Natural killer cell treated with Interleukin-12 subunit alpha and Interleukin-12 subunit beta and Interleukin-15 and Interleukin-18, amount 100 ng/mL, for 72 hours (primary cell): Measurements from ENCODE around the gene SESN2. TPM values are rescaled to one million over a fixed set of nuclear protein-coding genes. Genes with fewer than 3 reads are reported as not detected.
A peak's percentile ranks its signal among the peaks of the same experiment; 100 is the strongest.

ENCODE experiments used
- ATAC-seq, 2 donors: fragments of 150-1000 bp; cut with Tn5 transposase in 1 of 2; sonication (Bioruptor Pico), chemical (Tn5 transposase) in 1 of 2; 2 replicates each; pipeline ENCODE4 v1.10.0; 2021
- DNase-seq: peaks from one replicate; pipeline ENCODE4 v3.0.0; 2022; ENCODE audit warnings: low spot score
- H3K27ac Mint-ChIP-seq, 2 donors: 1 replicate in 1 of 2; 2 replicates in 1 of 2; pipeline ENCODE4 v1.8.0; 2022; ENCODE audit warnings: mixed read lengths in 2 of 2, mild to moderate bottlenecking in 1 of 2, moderate library complexity in 1 of 2
- H3K27me3 Mint-ChIP-seq, 2 donors: 1 replicate in 1 of 2; 2 replicates in 1 of 2; pipeline ENCODE4 v1.8.0; 2022; ENCODE audit warnings: mixed read lengths in 2 of 2
- H3K36me3 Mint-ChIP-seq: one replicate; pipeline ENCODE4 v1.8.0; 2022; ENCODE audit warnings: mixed read lengths
- H3K4me1 Mint-ChIP-seq, 2 donors: 1 replicate in 1 of 2; 2 replicates in 1 of 2; pipeline ENCODE4 v1.8.0; 2022; ENCODE audit warnings: low read depth in 2 of 2, mixed read lengths in 2 of 2, mild to moderate bottlenecking in 1 of 2
- H3K4me3 Mint-ChIP-seq: one replicate; pipeline ENCODE4 v1.8.0; 2022; ENCODE audit warnings: mixed read lengths
- H3K9me3 Mint-ChIP-seq: 2 replicates; pipeline ENCODE4 v1.8.0; 2022; ENCODE audit warnings: mixed read lengths
- total RNA-seq, 2 donors: library from RNA; stranded (reverse); gene quantifications; one replicate each; pipeline ENCODE4 v1.2.3, GENCODE V29; 2022

Gene SESN2, protein sequence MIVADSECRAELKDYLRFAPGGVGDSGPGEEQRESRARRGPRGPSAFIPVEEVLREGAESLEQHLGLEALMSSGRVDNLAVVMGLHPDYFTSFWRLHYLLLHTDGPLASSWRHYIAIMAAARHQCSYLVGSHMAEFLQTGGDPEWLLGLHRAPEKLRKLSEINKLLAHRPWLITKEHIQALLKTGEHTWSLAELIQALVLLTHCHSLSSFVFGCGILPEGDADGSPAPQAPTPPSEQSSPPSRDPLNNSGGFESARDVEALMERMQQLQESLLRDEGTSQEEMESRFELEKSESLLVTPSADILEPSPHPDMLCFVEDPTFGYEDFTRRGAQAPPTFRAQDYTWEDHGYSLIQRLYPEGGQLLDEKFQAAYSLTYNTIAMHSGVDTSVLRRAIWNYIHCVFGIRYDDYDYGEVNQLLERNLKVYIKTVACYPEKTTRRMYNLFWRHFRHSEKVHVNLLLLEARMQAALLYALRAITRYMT
- 10 to 100 TPM; 26.4 to 36.1 TPM for total RNA-seq

DNA sequence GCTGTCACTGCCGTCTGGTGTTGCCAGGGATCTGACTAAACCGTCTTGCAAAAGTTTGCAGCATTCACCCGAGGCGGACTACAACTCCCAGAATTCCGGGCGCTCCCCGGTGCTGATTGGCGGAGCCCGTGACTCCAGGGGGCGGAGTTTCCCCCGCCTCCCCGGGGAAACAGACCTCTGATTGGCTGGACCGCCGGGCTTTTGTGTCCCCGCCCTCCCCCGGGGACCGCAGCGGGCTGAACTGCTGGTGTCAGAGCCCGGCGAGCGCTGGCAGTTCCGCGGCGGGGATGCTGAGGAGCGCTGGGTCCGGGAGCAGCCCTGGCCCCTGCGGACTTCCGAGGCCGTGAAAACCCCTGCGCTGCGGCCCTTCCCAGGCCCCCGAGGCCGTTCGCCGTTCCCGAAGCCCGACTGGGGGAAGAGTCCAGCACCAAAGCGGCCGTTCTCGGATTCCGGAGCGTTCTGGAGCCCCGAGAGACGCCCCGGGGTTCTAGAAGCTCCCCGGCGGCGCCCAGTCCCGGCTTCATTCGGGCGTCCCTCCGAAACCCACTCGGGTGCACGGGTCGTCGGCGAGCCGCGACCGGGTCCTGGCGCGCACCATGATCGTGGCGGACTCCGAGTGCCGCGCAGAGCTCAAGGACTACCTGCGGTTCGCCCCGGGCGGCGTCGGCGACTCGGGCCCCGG lies at the start of gene SESN2:
Gene SESN2 (plus strand): TSS at position 267 of the 682 bp plus-strand sequence. CDS start 330 bp downstream, at position 597.
- Mint-ChIP-seq H3K36me3 (no peaks in the 10 kb centered on the region), H3K27me3 (no peaks in the 10 kb centered on the region), H3K4me3 (peak within 1 kb of the TSS; percentile 79), H3K27ac (peak within 1 kb of the TSS; percentile 89 to 97), H3K9me3 (no peaks in the 10 kb centered on the region), H3K4me1 (peaks cover 31 to 34% of the 10 kb centered on the region in 2 donors)
- ATAC-seq, result peak; percentile 98
- DNase-seq, result peak; percentile 100

DNA sequence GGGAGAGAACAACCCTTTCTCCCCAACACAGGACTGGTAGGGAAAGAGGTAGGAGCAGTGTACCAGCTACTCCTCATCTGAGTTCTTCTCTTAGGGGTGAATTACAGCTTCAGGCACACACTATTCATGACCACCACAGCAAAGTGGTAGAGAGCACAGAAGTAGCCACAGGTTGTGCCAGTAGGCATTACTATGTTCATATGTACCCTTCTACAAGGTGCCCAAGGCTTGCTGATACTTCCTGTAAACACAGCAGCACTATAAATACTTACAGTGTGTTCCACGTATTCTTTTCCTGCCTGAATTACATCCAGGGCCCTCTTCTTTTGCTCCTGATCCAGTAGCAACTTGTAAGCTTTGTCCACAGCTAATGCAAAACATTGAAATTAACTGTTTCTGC lies 49.6 kb upstream of the SESN2 start:
- H3K27me3 Mint-ChIP-seq, result no peaks in the 10 kb centered on the region
- H3K4me3 Mint-ChIP-seq, result no peak overlapping the region
- H3K27ac Mint-ChIP-seq, result peak overlapping the region; percentile 46 to 91
- H3K36me3 Mint-ChIP-seq, result peaks cover 13% of the 10 kb centered on the region
- DNase-seq, result no peak
- no peaks in the 10 kb centered on the region for H3K9me3 Mint-ChIP-seq
- H3K4me1 Mint-ChIP-seq, result peaks cover 14 to 15% of the 10 kb centered on the region in 2 donors
- ATAC-seq, result no peak

DNA sequence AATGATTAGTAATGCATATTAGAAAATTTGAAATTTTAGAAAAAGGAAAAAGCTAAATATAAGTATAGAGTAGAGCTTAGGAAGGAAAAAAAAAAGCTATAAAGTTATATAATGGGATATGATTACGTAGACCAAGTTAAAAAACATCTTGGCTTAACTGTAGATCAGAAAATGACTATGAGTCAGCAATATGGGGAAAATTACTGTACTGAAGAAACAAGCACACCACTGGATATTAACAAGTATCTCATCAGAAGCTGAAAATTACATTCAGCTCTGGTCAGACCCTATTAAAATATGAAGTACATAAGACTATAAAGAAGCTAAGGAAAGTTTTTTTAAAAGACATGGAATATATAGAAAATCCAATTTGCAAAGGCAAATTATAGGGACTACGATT lies 46.0 kb upstream of the SESN2 start:
- no peak overlapping the region for H3K27ac Mint-ChIP-seq
- DNase-seq (no peak), ATAC-seq (no peak)
- peaks cover 12 to 14% of the 10 kb centered on the region in 2 donors for H3K4me1 Mint-ChIP-seq
- H3K27me3 Mint-ChIP-seq, result no peaks in the 10 kb centered on the region
- H3K9me3 Mint-ChIP-seq, result no peaks in the 10 kb centered on the region
- H3K4me3 Mint-ChIP-seq, result no peak overlapping the region
- peaks cover 9% of the 10 kb centered on the region for H3K36me3 Mint-ChIP-seq

GRCh38 chr1:28229089-28229488 lies 30.2 kb upstream of the SESN2 start:
- peaks cover 11 to 17% of the 10 kb centered on the region in 2 donors for H3K4me1 Mint-ChIP-seq
- ATAC-seq (no peak), DNase-seq (no peak)
- H3K27me3 Mint-ChIP-seq, result no peaks in the 10 kb centered on the region
- H3K36me3 Mint-ChIP-seq, result peaks cover 24% of the 10 kb centered on the region
- H3K27ac Mint-ChIP-seq, result no peak overlapping the region
- no peaks in the 10 kb centered on the region for H3K9me3 Mint-ChIP-seq
- H3K4me3 Mint-ChIP-seq, result no peak overlapping the region

DNA sequence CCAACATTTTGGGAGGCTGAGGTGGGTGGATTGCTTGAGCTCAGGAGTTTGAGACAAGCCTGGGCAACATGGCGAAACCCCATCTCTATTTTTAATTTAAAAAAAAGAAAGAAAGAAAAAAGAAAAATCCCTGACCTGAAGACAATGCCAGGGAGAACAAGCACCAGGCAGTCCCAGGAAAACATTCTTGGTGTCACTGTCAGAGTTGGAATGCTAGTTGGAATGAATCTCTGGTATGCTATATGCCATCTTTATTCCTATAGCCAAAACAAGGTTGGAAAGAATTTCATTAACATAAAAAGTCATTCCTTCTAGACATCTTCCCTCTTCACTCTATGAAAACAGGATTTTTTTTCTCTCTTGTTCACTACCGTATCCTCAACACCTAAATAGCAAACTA lies 29.3 kb upstream of the SESN2 start:
- H3K36me3 Mint-ChIP-seq, result peaks cover 21% of the 10 kb centered on the region
- H3K27me3 Mint-ChIP-seq, result no peaks in the 10 kb centered on the region
- H3K4me1 Mint-ChIP-seq, result peaks cover 11 to 17% of the 10 kb centered on the region in 2 donors
- H3K27ac Mint-ChIP-seq, result no peak overlapping the region
- H3K9me3 Mint-ChIP-seq, result no peaks in the 10 kb centered on the region
- DNase-seq, result no peak
- ATAC-seq, result no peak
- peak overlapping the region; percentile 38 for H3K4me3 Mint-ChIP-seq

DNA sequence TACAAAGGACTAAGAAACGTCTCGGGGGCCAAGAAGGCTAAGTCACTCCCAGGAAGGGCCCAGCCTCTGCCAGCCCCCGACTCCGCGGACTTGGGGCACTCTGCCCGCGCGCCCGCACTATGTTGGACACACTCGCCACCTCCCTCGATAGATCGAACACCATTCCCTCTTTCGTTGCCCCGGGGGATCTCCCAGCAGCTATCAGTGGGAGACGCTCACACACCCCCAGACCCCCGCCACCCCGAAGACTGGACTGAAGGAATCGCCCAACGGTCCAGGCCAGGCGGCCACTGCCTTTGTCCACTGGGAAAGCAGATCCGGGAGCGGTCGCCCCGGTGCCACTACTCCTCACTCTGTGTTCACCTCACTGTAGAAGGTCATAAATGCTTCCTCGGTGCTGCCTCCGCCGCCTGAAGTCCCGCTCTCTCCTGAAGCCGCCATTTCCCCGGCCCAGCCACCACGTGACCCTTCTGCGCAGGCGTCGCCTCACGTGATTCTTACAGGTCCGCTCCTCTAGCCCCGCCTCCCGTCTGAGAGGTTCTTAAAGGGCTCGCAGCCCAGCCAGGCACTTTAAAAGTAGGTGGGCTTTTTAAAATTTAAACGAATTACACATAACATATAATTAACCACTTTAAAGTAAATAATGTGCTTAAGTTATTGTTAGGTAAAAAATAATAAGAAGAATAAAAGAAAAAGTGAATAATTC lies 26.6 kb upstream of the SESN2 start, which contains the start of gene DNAJC8:
Gene DNAJC8 (minus strand): TSS at position 472 of the 706 bp plus-strand sequence. CDS start 31 bp downstream, at position 441.
- peak within 1 kb of the TSS; percentile 99 for H3K4me3 Mint-ChIP-seq
- H3K27ac Mint-ChIP-seq, result peak within 1 kb of the TSS; percentile 94 to 98

DNA sequence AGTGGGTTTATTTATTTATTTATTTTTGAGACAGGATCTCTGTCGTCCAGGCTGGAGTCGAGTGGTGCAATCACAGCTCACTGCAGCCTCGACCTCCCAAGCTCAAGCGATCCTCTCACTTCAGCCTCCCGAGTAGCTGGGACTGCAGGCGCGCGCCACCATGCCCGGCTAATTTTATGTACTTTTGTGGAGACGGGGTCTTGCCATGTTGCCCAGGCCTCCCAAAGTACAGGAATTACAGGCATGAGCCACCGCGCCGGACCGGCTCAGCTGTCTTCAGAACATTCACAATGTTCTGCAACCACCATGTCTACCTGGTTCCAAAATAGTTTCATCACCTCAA lies 26.1 kb upstream of the SESN2 start:
- DNase-seq (no peak), ATAC-seq (no peak)
- Mint-ChIP-seq H3K36me3 (peaks cover 10% of the 10 kb centered on the region), H3K4me1 (peaks cover 11 to 17% of the 10 kb centered on the region in 2 donors), H3K27ac (peak overlapping the region; percentile 94 to 98), H3K4me3 (peak overlapping the region; percentile 45), H3K27me3 (no peaks in the 10 kb centered on the region), H3K9me3 (no peaks in the 10 kb centered on the region)

More for the DNA sequence above, 26.6 kb upstream of the SESN2 start, which contains the start of gene DNAJC8:
- H3K27me3 Mint-ChIP-seq, result no peaks in the 10 kb centered on the region
- H3K4me1 Mint-ChIP-seq, result peaks cover 11 to 17% of the 10 kb centered on the region in 2 donors
- ATAC-seq (peak; percentile 81 to 85), DNase-seq (peak; percentile 98)
- no peaks in the 10 kb centered on the region for H3K9me3 Mint-ChIP-seq
- H3K36me3 Mint-ChIP-seq, result peaks cover 11% of the 10 kb centered on the region

GRCh38 chr1:28235755-28236655 lies 23.3 kb upstream of the SESN2 start, which contains the start of gene ATP5IF1:
Gene ATP5IF1 (plus strand): TSS chr1:28236124. CDS start chr1:28236184, 60 bp downstream.
- DNase-seq (peak; percentile 97), ATAC-seq (peak; percentile 96 to 97)
- H3K36me3 Mint-ChIP-seq, result peaks cover 6% of the 10 kb centered on the region
- H3K27me3 Mint-ChIP-seq, result no peaks in the 10 kb centered on the region
- no peaks in the 10 kb centered on the region for H3K9me3 Mint-ChIP-seq
- peaks cover 8 to 11% of the 10 kb centered on the region in 2 donors for H3K4me1 Mint-ChIP-seq
- H3K27ac Mint-ChIP-seq, result no peak within 1 kb of the TSS
- no peak within 1 kb of the TSS for H3K4me3 Mint-ChIP-seq

DNA sequence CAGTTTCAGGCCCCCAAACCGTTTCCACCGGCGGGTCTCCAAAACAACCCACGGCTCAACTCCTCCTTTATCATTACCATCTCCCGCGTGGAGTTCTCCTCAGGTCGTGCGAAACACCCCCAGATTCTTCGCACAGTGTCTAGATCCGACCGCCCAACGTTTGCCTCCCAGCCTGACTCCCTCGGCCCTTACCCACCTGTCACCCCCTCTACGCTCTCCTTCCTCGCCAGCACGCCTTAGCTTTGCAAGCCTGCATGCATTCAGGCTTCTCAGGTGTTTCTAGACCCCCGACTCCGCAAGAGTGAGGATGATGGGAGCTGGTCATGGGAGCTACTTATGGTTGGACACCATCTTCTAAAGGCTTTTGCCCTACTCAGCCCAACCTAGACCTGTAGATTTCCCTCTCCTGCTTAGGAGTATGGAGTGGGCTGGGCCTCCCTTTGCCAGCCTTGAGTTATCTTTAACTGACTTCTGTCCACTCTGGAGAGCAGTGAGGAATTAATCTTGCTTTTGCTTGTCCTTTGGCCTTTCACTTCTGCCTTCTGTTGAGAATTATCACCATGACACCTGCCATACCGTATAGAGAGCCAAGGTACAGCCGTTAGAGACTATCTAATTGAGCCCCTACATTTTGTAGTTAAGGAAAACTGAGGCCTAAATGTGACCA lies 22.5 kb upstream of the SESN2 start:
- Mint-ChIP-seq H3K27me3 (no peaks in the 10 kb centered on the region), H3K9me3 (no peaks in the 10 kb centered on the region), H3K4me1 (peaks cover 8 to 11% of the 10 kb centered on the region in 2 donors), H3K27ac (no peak overlapping the region), H3K4me3 (no peak overlapping the region), H3K36me3 (peaks cover 6% of the 10 kb centered on the region)
- no peak for ATAC-seq
- DNase-seq, result no peak

- Mint-ChIP-seq H3K4me1 (peaks cover 6 to 8% of the 10 kb centered on the region in 2 donors), H3K4me3 (no peak overlapping the region), H3K27me3 (no peaks in the 10 kb centered on the region), H3K27ac (no peak overlapping the region), H3K9me3 (no peaks in the 10 kb centered on the region), H3K36me3 (no peaks in the 10 kb centered on the region)
- ATAC-seq, result no peak
- no peak for DNase-seq
Observed at GRCh38 chr1:28239004-28239403, 20.3 kb upstream of the SESN2 start.

DNA sequence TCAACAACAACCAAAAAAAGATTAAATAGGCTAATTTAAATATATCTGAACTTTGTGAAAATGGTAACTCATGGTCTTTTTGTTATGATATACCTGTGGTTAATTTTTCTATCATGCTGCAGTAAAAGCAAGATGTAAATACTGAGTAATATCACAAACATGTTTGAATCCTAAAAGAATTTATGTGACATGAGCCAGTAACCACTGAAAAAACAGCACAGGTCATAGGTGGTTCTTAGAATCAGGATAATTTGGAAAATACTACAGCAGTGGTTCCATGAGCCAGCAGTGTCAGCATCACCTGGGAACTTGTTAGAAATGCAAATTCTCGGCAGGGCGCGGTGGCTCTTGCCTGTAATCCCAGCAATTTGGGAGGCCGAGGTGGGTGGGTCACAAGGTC lies 19.3 kb upstream of the SESN2 start:
- Mint-ChIP-seq H3K27ac (no peak overlapping the region), H3K27me3 (no peaks in the 10 kb centered on the region), H3K4me3 (no peak overlapping the region), H3K9me3 (no peaks in the 10 kb centered on the region), H3K4me1 (peaks cover 13 to 16% of the 10 kb centered on the region in 2 donors), H3K36me3 (no peaks in the 10 kb centered on the region)
- DNase-seq (no peak), ATAC-seq (no peak)

DNA sequence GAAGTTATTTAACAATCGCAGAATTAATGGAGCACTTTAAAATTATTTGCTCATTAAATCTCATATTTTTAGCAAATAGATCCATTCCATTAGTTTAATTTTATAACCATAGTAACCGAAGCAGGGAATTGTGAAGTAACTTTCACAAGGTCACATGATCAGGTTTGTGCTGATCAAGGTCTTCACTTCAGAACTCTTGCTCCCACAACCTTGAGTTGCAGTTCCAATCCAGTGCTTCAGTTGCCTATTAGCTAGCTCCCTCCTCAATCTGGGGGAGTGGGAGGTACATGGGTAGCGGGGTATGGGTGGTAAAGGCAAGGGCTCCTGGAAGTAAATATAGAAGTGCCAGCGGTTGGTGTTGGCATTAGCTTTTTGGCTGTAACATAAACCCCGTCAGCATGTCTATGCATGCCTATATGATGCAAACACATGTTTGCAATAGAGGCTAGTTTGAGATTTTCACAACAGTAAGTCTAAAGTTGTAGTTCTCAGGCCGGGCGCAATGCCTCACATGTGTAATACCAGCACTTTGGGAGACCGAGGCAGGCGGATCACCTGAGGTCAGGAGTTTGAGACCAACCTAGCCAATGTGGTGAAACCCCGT lies 17.6 kb upstream of the SESN2 start:
- ATAC-seq, result no peak
- Mint-ChIP-seq H3K9me3 (no peaks in the 10 kb centered on the region), H3K36me3 (no peaks in the 10 kb centered on the region)

More for the DNA sequence above, 17.6 kb upstream of the SESN2 start:
- no peak for DNase-seq
- no peak overlapping the region for H3K4me3 Mint-ChIP-seq
- no peak overlapping the region for H3K27ac Mint-ChIP-seq
- H3K4me1 Mint-ChIP-seq, result peaks cover 21 to 23% of the 10 kb centered on the region in 2 donors
- H3K27me3 Mint-ChIP-seq, result no peaks in the 10 kb centered on the region
